Stimulated activated CD8-positive, alpha-beta memory T cell treated with anti-CD3 and anti-CD28 coated beads, Interleukin-7, amount 100 ng/mL, for 24 hours (primary cell): ENCODE measurements around the gene WWC2.

Experiments used
- DNase-seq: peaks from one replicate; pipeline ENCODE4 v3.0.0-alpha.2; 2020; ENCODE audit warnings: low read depth

The WWC2 gene

DNA sequence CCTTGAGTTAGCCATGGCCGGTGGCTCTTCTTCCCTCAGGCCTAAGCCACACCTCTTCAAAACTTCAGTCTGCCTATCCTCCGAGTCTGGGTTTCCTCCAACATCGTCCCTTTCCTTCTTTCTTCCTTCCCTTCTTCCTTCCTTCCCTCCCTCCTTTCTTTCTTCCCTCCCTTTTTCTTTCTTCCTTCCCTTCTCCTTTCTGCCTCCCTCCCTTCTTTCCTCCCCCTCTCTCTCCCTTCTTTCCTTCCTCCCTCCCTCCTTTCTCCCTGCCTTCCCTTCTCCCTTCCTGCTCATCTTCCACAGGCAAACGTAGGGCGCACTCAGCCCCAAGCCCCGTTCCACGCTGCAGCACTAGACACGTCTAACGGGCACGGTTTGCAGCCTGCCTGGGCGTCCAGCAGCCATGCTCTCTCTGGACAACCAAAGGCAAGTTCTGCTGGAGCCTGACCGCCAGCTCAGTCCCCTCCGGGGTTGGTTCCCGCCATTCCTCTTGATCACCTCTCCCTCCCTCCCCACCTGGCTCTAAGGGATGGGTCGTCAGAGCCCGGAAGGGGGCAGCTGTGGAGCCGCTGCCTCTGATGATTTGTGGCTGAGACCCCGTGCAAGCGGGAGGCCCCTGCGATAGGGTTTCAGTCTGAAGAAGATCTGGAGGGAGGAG lies 257.2 kb downstream of the WWC2 start:
- DNase-seq: no peak

GRCh38 chr4:183356931-183357675 lies 258.0 kb downstream of the WWC2 start:
- DNase-seq: no peak

- DNase-seq: no peak
These were observed 259.2 kb downstream of the WWC2 start for GRCh38 chr4:183358215-183358755.

GRCh38 chr4:183360161-183360919 lies 261.3 kb downstream of the WWC2 start:
- DNase-seq: no peak

GRCh38 chr4:183362036-183362435 lies 263.0 kb downstream of the WWC2 start:
- DNase-seq: no peak

DNA sequence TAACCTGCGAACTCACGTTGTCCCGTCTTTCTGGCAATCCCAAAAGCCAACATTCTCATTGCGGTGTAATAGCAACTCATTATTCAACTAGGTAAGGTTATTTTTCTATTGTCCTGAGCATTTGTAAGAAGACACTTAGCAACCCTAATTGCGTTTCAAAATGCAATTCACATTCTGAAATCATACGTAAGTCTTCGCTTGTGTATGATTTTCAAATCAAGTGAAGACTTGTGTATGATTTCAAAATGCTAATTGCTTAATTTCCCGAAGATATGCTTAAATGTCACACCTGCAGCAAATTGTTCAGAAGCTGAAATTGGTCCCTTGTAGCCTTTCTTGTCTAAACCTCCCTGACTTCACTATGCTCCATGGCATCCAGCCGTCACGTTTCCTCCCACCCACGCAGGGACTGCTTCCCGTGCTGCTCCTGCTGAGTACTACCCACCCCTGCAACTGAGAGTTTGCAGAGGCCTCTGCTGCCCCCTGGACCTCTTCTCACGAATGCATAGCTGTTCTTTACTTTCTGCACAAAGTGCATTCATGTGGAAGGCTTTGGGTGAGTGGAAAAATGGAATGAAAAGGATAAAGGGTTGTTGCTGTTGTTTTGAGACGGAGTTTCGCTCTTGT lies 264.0 kb downstream of the WWC2 start:
- DNase-seq: no peak

DNA sequence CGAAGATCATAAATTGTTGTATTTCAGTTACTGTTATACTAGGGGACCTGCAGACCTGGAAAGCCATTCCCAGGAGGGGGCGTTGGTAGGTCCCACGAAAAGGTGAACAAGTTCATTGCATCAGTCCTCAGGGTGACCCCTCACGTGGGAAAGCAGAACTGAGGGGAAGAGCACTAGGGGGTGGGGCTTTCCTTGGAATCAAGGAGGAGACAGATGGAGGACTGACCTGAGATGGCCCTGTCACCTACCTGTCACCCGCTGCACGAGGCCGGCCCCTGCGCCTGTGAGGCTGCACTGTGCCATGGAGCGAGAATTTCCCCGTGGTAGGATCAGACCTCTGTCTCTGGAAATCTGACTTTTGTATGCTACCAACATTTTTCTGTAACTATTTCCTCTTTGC lies 265.0 kb downstream of the WWC2 start:
- DNase-seq: no peak

GRCh38 chr4:183366206-183366835 lies 267.3 kb downstream of the WWC2 start:
- no peak for DNase-seq

GRCh38 chr4:183369073-183369472 lies 270.0 kb downstream of the WWC2 start:
- DNase-seq: no peak
